ENCODE measurements around the gene PRR11.
"Not testable (repeated sequence)": the region's sequence is repeated elsewhere in the genome, so short reads cannot be mapped to it uniquely, and the experiment has no call there.

The PRR11 gene

GRCh38 chr17:59151591-59151990 is 4.0 kb upstream of the PRR11 start:
- no peak for DNase-seq (ENCODE audit: low read depth in 2 of 2)

- DNase-seq (ENCODE audit: low read depth in 2 of 2): no peak
Observed at GRCh38 chr17:59152925-59153324, 2.6 kb upstream of the PRR11 start.

DNA sequence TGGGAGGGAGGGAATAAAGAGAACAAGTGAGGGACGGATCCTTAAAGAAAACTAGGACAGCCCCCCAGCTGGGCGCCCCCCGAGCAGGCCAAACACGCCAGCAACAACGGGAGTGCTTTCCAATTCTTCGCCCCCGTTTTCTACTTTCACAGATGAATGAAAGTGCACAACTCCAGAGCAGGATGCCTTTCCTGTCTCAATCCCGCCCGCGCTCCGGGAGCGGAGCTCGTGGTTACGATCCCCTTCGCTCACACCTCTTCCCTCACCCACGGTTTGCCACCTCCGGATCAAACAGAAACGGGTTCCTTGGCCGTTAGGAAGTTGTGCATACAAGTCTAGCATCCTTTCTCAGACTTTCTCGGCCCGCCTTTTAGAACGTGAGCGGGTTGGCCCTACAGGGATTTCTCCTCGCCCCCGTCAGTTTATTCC is 1.2 kb upstream of the PRR11 start:
- no peak for DNase-seq (ENCODE audit: low read depth in 2 of 2)

DNA sequence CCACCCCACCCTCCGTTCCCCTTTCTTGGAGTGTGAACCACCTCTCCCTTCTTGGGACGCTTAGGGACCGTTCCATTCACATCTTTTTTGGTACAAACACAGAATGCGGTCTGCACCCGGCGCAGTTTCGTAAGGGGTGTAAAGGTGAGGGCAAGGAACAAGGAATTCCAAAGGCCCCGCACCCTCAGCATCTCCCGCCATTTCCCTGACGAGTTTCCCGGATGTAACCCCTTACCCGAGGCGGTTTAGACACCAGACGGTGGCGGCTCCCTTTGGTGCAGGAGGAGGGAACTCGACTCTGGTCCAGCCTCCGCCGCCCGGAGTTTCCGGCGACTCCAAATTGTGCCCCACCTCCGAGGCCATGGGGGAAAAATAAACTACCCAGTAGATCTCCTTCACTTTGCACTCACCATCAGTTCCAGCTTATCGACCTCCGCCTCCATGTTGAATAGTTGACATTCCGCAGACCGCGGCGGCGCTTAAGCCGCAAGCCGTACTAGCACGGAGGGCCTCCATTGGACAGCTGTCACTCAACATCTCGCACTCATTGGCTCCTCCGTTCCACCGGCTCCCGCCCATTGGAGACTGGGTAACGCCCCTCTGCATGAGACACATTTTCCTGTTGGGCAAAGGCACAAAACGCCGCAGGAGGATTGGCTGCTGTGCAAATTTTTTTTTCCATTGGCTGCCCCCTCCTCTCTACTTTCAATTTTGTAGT is 666 bp upstream of the PRR11 start, which contains the start of gene SKA2:
SKA2 (minus strand) TSS at position 466 of the 718 bp plus-strand sequence; CDS start at position 443, 23 bp downstream.
- DNase-seq (ENCODE audit: low read depth in 2 of 2): peak; percentile 91 to 96

GRCh38 chr17:59160157-59161025 is 4.8 kb downstream of the PRR11 start:
- DNase-seq (ENCODE audit: low read depth in 2 of 2): no peak

GRCh38 chr17:59161477-59161876 is 5.9 kb downstream of the PRR11 start:
- no peak for DNase-seq (ENCODE audit: low read depth in 2 of 2)

DNA sequence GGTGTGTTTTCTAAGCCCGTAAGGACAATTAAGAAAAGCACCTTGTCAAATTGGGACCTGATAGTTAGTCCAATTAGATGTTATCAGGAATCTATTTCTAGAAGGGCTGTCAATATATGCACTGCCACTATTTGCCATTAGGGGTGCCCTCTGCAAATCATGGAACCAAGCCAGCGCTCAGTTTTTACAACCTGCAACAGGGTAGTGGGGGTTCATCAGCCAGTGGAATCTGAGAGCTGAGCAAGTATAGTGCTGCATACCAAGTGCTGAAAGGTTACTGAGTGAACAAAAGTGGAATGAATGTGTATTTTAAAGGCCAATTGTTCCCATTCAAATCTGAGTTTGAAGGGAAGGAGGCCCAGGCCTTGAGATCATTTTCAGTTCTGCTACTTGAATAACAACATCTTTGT is 10.4 kb downstream of the PRR11 start:
- no peak for DNase-seq (ENCODE audit: low read depth in 2 of 2)

- DNase-seq (ENCODE audit: low read depth in 2 of 2): no peak
Observed at GRCh38 chr17:59167571-59168001, 12.0 kb downstream of the PRR11 start.

GRCh38 chr17:59172436-59173004 is 17.0 kb downstream of the PRR11 start:
- DNase-seq (ENCODE audit: low read depth in 2 of 2): no peak

DNA sequence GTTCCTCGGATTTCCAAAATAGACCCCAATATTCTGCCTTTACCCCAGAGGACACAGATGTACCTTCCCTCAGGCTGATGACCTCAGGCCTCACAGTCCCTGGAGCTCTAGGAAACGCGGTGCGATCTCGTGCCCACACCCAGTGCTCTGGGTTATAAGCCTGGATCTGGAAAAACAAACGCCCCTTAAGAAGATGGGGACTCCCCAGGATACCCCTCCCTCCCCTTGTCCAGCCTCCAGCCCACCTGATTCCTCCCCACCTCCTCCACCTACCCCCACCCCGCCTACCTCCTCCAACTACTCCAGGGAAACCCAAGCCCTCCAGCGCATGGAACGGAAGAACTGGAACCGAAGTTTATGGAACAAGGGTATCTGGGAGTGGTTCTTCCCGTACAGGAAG is 19.1 kb downstream of the PRR11 start:
- no peak for DNase-seq (ENCODE audit: low read depth in 2 of 2)

DNA sequence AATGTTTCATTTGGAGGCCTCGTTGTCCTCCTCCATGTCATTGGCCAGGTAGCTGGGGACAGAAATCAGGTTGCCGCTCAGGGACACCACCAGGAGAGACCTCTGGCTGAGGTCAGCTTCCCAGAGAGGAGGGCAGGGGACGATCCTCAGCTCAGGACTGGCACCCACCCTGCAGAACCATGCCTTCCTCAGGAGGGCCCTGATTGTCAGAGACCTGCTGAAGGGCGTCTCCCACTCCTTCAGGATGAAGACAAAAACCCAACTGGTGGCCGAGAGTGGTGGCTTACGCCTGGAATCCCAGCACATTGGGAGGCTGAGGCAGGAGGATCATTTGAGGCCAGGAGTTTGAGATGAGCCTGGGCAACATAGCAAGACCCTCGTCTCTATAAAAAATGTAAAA is 19.5 kb downstream of the PRR11 start:
- DNase-seq (ENCODE audit: low read depth in 2 of 2): no peak

- no peak for DNase-seq (ENCODE audit: low read depth in 2 of 2)
Observed at GRCh38 chr17:59178266-59178985, 22.9 kb downstream of the PRR11 start.

GRCh38 chr17:59179601-59180000 is 24.1 kb downstream of the PRR11 start:
- DNase-seq (ENCODE audit: low read depth in 2 of 2): not testable (repeated sequence)

- no peak for DNase-seq (ENCODE audit: low read depth in 2 of 2)
Observed at GRCh38 chr17:59180626-59181025, 25.1 kb downstream of the PRR11 start.

GRCh38 chr17:59181481-59181880 is 25.9 kb downstream of the PRR11 start:
- no peak for DNase-seq (ENCODE audit: low read depth in 2 of 2)

DNA sequence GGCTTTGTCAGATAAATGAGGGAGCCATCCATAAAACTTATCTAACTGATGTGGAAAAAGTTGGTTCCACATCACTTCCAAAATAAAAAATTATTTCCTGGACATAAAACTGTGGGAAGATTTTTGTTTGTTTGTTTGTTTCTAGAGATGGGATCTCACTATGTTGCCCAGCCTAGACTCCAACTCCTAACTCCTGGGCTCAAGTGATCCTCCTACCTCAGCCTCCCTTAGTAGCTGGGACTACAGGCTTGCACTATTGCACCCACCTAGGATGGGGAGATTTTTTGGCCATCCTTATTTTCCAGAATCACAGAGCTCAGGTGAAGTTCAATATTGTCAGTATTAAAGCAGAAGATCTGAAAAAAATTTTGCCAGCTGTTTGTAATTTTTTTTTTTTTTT is 30.5 kb downstream of the PRR11 start:
- no peak for DNase-seq (ENCODE audit: low read depth in 2 of 2)

DNA sequence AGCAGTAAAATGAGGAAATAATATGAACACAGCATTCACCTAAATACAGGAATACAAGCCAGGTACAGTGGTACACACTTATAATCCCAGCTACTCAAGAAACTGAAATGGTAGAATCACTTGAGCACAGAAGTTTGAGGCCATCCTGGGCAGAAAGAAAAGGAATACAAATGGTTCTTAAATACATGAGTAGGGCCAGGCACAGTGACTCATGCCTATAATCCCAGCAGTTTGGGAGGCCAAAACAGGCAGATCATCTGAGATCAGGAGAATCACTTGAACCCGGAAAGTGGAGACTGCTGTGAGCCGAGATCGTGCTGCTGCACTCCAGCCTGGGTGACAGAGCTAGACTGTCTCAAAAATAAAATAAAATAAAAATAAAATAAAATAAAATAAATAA is 31.3 kb downstream of the PRR11 start:
- no peak for DNase-seq (ENCODE audit: low read depth in 2 of 2)

- no peak for DNase-seq (ENCODE audit: low read depth in 2 of 2)
Observed at GRCh38 chr17:59190806-59191205, 35.3 kb downstream of the PRR11 start.

DNA sequence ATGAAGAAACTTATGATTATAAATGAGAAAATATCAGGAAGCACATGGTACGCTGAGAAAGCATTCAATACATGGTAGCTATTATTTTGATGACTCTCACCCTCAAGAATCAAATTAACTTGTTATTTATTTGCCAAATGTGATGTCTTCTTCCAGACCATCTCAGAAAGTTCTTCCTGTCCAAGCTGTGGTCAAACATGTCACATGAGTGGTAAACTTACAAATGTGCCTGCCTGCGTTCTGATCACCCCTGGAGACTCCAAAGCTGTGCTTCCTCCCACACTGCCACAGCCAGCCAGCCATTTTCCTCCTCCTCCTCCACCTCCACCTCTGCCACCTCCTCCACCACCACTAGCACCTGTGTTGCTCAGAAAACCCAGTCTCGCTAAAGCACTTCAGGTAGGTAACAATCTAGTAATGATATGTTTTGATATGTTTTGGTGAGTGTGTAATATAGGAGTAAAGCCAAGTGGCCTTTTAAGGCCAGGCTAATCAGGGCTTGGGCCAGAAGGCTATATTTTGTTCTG is 37.9 kb downstream of the PRR11 start:
- DNase-seq (ENCODE audit: low read depth in 2 of 2): no peak

- no peak for DNase-seq (ENCODE audit: low read depth in 2 of 2)
Observed at GRCh38 chr17:59199398-59199797, 43.9 kb downstream of the PRR11 start.

- no peak for DNase-seq (ENCODE audit: low read depth in 2 of 2)
Observed at GRCh38 chr17:59202320-59202719, 46.8 kb downstream of the PRR11 start.

- no peak for DNase-seq (ENCODE audit: low read depth in 2 of 2)
Observed at GRCh38 chr17:59219370-59219769, 63.8 kb downstream of the PRR11 start.

Measured in activated CD8-positive, alpha-beta memory T cell treated with anti-CD3 and anti-CD28 coated beads for 4 hours (primary cell).